Panc1 (cell line): Measurements from ENCODE around the gene RBM41. TPM values are rescaled to one million over a fixed set of nuclear protein-coding genes. Genes with fewer than 3 reads are reported as not detected.
A peak's percentile ranks its signal among the peaks of the same experiment; 100 is the strongest.

Experiments used
- ATAC-seq: fragments of 200-7000 bp; cut with Tn5 transposase; 2 replicates; pipeline ENCODE4 v1.9.1; 2020; ENCODE audit warnings: mild to moderate bottlenecking, moderate library complexity
- Bru-seq: library from RNA; stranded (reverse); fragments of 400-500 nt; gene quantifications from one replicate; lab custom pipeline; 2021; lab: Mats Ljungman, UMichigan
- BruChase-seq, 2 experiments: library from RNA; stranded (reverse); fragments of 400-500 nt; gene quantifications; one replicate each; lab custom pipeline; 2021; lab: Mats Ljungman, UMichigan
- BruUV-seq: library from RNA; stranded (reverse); fragments of 400-500 nt; replicated peaks from 2 replicates; lab custom pipeline; 2021; lab: Mats Ljungman, UMichigan
- CTCF ChIA-PET: fragments of 300-600 bp; sonication (Branson Sonifier 250); formaldehyde crosslinking; loops from one replicate; lab custom pipeline; 2022; ENCODE audit warnings: antibody characterized with exemption; lab: Charles Lee
- POLR2A ChIA-PET: fragments of 300-600 bp; sonication (Branson Sonifier 250); formaldehyde crosslinking; loops from one replicate; lab custom pipeline; 2022; ENCODE audit warnings: antibody characterized with exemption; lab: Charles Lee
- DNase-seq: peaks from one replicate; pipeline ENCODE4 v3.0.0-alpha.2; 2010; ENCODE audit warnings: low read depth, low spot score
- H3K27ac ChIP-seq: 2 replicates; pipeline ENCODE4 v1.5.1; 2011; ENCODE audit warnings: mild to moderate bottlenecking, low read length, inconsistent platforms
- H3K27me3 ChIP-seq: fragments of 200-500 bp; sonication (Bioruptor generic); 2 replicates; pipeline ENCODE4 v1.6.0; 2014; ENCODE audit warnings: low read length, inconsistent platforms; ENCODE audit not compliant: control insufficient read depth, insufficient read depth
- H3K36me3 ChIP-seq: fragments of 200-500 bp; sonication (Bioruptor generic); 2 replicates; pipeline ENCODE4 v1.5.1; 2014; ENCODE audit warnings: inconsistent platforms, mild to moderate bottlenecking, low read length, moderate library complexity; ENCODE audit not compliant: control insufficient read depth, insufficient read depth
- H3K4me1 ChIP-seq: 2 replicates; pipeline ENCODE4 v1.5.1; 2011; ENCODE audit warnings: inconsistent platforms, mild to moderate bottlenecking, low read length, moderate library complexity; ENCODE audit not compliant: control insufficient read depth, insufficient read depth
- H3K4me3 ChIP-seq, 2 experiments: 2 replicates each; pipeline ENCODE4 v1.5.1; 2011 to 2012; ENCODE audit warnings: low read depth in 2 of 2, low read length in 2 of 2, mild to moderate bottlenecking in 2 of 2, inconsistent platforms in 1 of 2, moderate library complexity in 1 of 2
- H3K9me3 ChIP-seq: fragments of 200-500 bp; sonication (Bioruptor generic); 2 replicates; pipeline ENCODE4 v1.5.1; 2014; ENCODE audit warnings: low read depth, mild to moderate bottlenecking, inconsistent platforms, low read length, moderate library complexity; ENCODE audit not compliant: control insufficient read depth, insufficient read depth
- POLR2AphosphoS5 ChIP-seq: IDR thresholded peaks from 2 replicates; pipeline ENCODE4 v1.6.1; 2012; ENCODE audit warnings: mild to moderate bottlenecking, low read depth, low read length, moderate library complexity
- SIN3A ChIP-seq: IDR thresholded peaks from 2 replicates; pipeline ENCODE4 v1.6.1; 2012; ENCODE audit warnings: low read depth, mild to moderate bottlenecking, low read length, moderate library complexity, borderline replicate concordance; ENCODE audit not compliant: insufficient read depth
- TCF7L2 ChIP-seq: IDR thresholded peaks from 2 replicates; pipeline ENCODE4 v1.6.1; 2011; ENCODE audit warnings: mild to moderate bottlenecking, low read depth, low read length, inconsistent platforms
- in situ Hi-C: cut with HindIII; loops from 2 replicates; pipeline ENCODE4 v1.10.0; 2016; ENCODE audit warnings: low sequenced_read_pairs, low pct_unique_long_range_greater_than_20kb
- intact Hi-C: fragments of 100-400 bp; cut with micrococcal nuclease; formaldehyde crosslinking; loops from one replicate; pipeline ENCODE4 v1.10.0; 2022; ENCODE audit not compliant: unreplicated experiment
- long read RNA-seq: library from polyadenylated mRNA; unstranded; transcript quantifications from one replicate; pipeline ENCODE4 v2.0.0, GENCODE V29; 2021; ENCODE audit not compliant: unreplicated experiment
- polyA plus RNA-seq: library from polyadenylated mRNA; unstranded; fragments of >200 nt; gene quantifications from one replicate; pipeline ENCODE4 v1.2.1, GENCODE V29; 2012; ENCODE audit warnings: missing spikeins; ENCODE audit not compliant: insufficient read length
- total RNA-seq: library from RNA; stranded (reverse); gene quantifications from one replicate; pipeline ENCODE4 v1.2.1, GENCODE V29; 2021; ENCODE audit not compliant: unreplicated experiment
- TF ChIP-seq, protein P1 (sequence below): fragments of 450-650 bp; IDR thresholded peaks from 2 replicates; pipeline ENCODE4 v1.5.1; 2017; ENCODE audit warnings: mild to moderate bottlenecking
- TF ChIP-seq, protein P2 (sequence below), 2 experiments: IDR thresholded peaks; 2 replicates each; pipeline ENCODE4 v1.6.1; 2011 to 2012; ENCODE audit warnings: low read depth in 2 of 2, control low read depth in 1 of 2, low read length in 1 of 2, mild to moderate bottlenecking in 1 of 2, moderate library complexity in 1 of 2; ENCODE audit not compliant: insufficient read depth in 1 of 2

The RBM41 gene
- 15.1 TPM for total RNA-seq
- polyA plus RNA-seq = 7.1 TPM
- percentile 77 among the genes with signal in this experiment for Bru-seq, nascent RNA
- percentile 77 among the genes with signal in this experiment for BruChase-seq, experiment 1, labeled RNA remaining after a 2-hour chase
- percentile 76 among the genes with signal in this experiment for BruChase-seq, experiment 2, labeled RNA remaining after a 6-hour chase
- long read RNA-seq, transcript RBM41-201 (7 exons, 1,662 nt) = major isoform, 6 of 20 reads
- long read RNA-seq, partial matches to known transcripts = 3 of 20 reads
- long read RNA-seq, other reads (novel, unspliced or antisense) = 8 of 20 reads

DNA sequence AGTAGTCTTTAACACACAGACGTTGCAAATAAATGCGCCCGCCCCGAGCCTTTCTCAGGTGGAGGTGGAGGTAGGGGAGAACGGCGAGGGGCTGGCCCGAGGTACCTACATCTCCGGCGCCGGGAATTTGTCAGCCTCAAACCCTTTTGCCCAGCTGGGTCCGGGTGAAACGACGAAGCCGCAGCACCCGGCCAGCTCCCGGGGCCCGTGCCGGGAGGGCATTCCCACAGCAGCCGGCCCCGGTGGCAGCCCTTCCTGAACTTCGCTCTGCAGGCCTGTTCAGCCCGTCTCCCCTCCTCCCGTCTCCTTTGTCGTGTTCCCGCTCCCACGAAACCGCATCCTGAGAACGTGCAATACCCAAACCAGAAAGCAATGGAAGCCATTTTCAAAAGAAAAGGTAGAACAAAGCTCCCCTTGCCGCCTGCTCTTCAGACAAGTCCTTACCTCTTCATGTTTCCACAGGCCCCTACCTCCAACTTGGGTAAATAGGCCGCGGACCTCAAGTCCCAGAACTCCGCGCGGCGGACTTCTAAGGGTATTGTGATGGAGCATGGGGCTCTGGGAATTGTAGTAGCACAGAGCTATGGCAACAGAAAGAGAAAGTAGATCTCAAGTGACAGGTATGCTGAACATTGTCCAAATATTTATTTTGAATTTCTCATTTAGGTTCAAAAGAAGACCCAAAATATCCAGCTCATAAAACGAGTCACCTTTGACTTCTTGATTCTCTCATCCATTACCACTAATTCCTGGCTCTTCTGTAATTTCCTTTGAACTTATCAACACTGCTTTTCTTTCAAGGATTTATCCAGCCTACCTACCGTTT, at the start of gene RBM41:
Gene RBM41 (minus strand): TSS at position 501 of the 826 bp plus-strand sequence. CDS start 49 bp downstream, at position 452.
- intact Hi-C loops (no loop called here), in situ Hi-C loops (no loop called here)
- CTCF ChIA-PET = no interaction called here
- Histone ChIP-seq H3K27me3 (no peaks in the 10 kb centered on the region), H3K9me3 (no peaks in the 10 kb centered on the region), H3K4me1 (no peaks in the 10 kb centered on the region; the same call in 1 of the 2 replicates), H3K36me3 (peaks cover 6% of the 10 kb centered on the region; the same call in 1 of the 2 replicates), H3K27ac (peak within 1 kb of the TSS; percentile 76), H3K4me3 (peak within 1 kb of the TSS; percentile 61 to 82)
- ATAC-seq (peak; percentile 100), DNase-seq (peak; percentile 45)
- BruUV-seq = no TSS peak
- 0 out of 2 replicates have a peak, but pooled peaks have one; percentile 24 for TF ChIP-seq POLR2AphosphoS5
- TF ChIP-seq, protein P1, sequence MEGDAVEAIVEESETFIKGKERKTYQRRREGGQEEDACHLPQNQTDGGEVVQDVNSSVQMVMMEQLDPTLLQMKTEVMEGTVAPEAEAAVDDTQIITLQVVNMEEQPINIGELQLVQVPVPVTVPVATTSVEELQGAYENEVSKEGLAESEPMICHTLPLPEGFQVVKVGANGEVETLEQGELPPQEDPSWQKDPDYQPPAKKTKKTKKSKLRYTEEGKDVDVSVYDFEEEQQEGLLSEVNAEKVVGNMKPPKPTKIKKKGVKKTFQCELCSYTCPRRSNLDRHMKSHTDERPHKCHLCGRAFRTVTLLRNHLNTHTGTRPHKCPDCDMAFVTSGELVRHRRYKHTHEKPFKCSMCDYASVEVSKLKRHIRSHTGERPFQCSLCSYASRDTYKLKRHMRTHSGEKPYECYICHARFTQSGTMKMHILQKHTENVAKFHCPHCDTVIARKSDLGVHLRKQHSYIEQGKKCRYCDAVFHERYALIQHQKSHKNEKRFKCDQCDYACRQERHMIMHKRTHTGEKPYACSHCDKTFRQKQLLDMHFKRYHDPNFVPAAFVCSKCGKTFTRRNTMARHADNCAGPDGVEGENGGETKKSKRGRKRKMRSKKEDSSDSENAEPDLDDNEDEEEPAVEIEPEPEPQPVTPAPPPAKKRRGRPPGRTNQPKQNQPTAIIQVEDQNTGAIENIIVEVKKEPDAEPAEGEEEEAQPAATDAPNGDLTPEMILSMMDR = no peak
- TF ChIP-seq SIN3A = no peak
- peak; percentile 97 for TF ChIP-seq TCF7L2
- TF ChIP-seq, protein P2, sequence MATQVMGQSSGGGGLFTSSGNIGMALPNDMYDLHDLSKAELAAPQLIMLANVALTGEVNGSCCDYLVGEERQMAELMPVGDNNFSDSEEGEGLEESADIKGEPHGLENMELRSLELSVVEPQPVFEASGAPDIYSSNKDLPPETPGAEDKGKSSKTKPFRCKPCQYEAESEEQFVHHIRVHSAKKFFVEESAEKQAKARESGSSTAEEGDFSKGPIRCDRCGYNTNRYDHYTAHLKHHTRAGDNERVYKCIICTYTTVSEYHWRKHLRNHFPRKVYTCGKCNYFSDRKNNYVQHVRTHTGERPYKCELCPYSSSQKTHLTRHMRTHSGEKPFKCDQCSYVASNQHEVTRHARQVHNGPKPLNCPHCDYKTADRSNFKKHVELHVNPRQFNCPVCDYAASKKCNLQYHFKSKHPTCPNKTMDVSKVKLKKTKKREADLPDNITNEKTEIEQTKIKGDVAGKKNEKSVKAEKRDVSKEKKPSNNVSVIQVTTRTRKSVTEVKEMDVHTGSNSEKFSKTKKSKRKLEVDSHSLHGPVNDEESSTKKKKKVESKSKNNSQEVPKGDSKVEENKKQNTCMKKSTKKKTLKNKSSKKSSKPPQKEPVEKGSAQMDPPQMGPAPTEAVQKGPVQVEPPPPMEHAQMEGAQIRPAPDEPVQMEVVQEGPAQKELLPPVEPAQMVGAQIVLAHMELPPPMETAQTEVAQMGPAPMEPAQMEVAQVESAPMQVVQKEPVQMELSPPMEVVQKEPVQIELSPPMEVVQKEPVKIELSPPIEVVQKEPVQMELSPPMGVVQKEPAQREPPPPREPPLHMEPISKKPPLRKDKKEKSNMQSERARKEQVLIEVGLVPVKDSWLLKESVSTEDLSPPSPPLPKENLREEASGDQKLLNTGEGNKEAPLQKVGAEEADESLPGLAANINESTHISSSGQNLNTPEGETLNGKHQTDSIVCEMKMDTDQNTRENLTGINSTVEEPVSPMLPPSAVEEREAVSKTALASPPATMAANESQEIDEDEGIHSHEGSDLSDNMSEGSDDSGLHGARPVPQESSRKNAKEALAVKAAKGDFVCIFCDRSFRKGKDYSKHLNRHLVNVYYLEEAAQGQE (IDR thresholded peaks at IDR 0.05; ENCODE audit: insufficient read depth in 1 of 2, low read depth in 2 of 2, low read length in 1 of 2) = no peak
- POLR2A ChIA-PET = no interaction called here

DNA sequence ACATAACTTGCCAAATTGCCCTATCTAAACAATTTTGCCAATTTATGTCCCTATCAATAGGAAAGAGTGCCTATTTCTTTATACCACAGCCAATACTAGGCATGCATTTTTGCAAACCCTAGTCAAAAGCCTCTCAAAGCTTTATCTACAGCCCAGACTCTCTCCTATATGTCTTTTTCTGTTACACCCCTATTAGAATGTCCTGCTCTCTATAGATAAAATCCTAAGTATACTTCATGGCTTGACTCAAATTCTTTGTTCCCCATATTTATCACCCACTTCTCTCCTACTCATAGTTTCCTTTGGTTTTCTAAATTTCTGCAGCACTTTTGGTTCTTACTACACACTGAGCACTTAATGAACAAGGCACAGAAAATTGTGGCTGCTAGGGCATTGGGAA, 49.6 kb upstream of the RBM41 start:
- ATAC-seq = no peak
- no peaks in the 10 kb centered on the region for H3K9me3 ChIP-seq
- TF ChIP-seq, protein P1 = no peak
- no peak for TF ChIP-seq POLR2AphosphoS5

More for the DNA sequence above, 49.6 kb upstream of the RBM41 start:
- BruUV-seq = no TSS peak
- H3K27me3 ChIP-seq = no peaks in the 10 kb centered on the region
- in situ Hi-C loops = no loop called here
- DNase-seq = no peak
- ChIA-PET CTCF (no interaction called here), POLR2A (no interaction called here)
- no peak overlapping the region for H3K27ac ChIP-seq
- no peak overlapping the region for H3K4me3 ChIP-seq
- no peaks in the 10 kb centered on the region for H3K36me3 ChIP-seq
- intact Hi-C loops = no loop called here
- no peaks in the 10 kb centered on the region for H3K4me1 ChIP-seq
